Measurements from ENCODE around the gene B3GALT6.
"Not testable (repeated sequence)": the region's sequence is repeated elsewhere in the genome, so short reads cannot be mapped to it uniquely, and the experiment has no call there.

B3GALT6 gene

DNA sequence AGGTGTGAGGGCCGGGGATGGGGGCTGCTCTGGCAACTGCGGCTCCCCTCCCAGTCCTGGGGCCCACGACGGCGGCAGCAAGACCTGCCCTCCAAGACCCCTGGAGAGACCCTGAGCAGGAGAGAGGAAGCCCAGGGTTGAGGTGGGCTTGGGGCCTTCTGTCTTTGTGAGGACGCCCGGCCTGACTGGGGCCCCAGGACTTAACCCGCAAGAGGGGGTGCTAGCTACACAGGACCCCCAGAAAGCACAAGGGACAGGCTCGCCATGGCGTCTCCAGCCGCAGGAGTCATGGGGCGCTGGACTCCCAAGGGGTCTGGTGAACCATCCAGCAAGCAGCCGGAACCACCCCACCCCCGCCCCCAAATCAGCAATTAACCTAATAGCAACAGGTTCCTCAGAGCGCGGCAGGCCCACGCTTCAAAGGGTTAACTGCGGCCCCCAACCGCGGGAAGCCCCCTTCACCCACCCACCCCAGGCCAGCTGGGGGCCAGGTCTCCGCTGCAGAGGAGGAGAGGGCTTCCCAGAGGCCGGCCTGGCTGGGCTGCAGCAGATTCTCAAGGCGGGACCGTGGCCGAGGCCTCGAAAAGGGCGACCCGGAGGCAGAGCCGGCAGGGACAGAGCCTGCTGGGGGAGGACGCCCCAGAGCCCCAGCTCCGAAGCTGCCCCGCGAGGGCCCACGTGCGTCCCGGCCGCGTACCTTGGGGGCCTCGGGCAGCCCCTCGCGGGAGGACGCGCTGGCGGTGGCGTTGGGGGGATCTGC lies 14.0 kb downstream of the B3GALT6 start:
- no peak for DNase-seq

DNA sequence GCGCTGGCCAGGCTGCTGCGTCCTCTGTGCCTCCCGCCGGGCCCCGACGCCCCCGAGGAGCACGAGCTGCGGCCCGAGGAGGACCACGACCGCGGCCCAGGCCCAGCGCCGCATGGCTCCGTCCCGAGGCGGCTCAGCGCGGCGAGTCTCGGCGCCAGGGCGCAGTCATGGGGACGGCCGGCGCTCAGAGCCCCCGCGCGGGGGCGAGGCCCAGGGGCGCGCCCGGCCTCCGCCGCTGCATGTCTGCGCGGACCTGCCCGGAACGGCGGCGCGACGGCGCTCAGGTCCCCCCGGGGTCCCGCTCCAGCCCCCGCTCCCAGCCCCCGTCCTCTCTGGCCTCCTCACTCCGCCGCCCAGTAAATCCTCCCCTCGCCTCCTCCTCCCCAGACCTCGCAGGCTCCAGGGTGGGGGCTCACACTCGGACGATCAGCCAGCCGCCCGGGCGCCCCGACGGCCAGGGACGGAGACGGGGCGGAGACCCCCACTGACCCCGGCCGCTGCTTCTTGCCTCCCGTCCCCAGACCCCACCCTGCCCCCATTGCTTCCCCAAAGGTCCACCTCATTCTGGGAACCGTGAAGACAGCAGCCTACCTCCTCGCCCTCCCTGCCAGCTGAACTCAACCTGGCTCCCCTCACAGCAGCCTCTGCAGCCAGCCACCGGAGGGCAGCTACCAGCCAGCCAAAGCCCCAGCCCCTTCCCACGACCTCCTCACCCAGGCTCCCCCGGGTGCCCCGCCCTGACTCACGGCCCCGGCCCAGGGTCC lies 14.7 kb downstream of the B3GALT6 start, which contains the start of gene C1QTNF12:
Gene C1QTNF12 (minus strand): TSS at position 146 of the 764 bp plus-strand sequence. CDS start 32 bp downstream, at position 114.
- no peak for DNase-seq

DNA sequence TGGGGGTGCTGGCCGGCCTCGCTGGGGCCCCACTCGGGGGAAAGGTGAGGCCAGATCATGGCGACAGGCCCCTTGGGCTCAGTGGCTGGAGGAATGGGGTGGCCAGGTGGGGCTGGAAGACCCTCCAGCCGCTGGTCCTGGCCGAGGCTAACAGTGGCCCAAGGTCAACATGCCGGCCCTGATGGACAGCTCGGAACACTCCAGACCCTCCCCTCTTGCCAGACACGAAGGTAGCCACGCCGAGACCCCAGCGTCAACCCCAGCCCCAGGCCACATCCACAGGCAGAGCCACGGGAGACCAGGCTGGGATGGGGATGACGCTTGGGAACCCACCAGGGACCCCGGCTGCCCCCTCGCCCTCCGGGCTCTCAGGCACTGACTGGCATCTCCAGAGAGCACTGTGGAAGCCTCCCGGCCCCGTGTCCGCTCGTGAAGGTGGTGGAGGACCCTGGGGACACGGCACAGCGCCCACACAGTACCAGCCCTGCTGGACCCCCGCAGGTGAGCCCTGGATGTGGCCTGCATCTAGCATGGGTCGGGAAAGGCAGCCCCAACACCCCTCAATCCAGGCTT lies 15.4 kb downstream of the B3GALT6 start:
- no peak for DNase-seq

DNA sequence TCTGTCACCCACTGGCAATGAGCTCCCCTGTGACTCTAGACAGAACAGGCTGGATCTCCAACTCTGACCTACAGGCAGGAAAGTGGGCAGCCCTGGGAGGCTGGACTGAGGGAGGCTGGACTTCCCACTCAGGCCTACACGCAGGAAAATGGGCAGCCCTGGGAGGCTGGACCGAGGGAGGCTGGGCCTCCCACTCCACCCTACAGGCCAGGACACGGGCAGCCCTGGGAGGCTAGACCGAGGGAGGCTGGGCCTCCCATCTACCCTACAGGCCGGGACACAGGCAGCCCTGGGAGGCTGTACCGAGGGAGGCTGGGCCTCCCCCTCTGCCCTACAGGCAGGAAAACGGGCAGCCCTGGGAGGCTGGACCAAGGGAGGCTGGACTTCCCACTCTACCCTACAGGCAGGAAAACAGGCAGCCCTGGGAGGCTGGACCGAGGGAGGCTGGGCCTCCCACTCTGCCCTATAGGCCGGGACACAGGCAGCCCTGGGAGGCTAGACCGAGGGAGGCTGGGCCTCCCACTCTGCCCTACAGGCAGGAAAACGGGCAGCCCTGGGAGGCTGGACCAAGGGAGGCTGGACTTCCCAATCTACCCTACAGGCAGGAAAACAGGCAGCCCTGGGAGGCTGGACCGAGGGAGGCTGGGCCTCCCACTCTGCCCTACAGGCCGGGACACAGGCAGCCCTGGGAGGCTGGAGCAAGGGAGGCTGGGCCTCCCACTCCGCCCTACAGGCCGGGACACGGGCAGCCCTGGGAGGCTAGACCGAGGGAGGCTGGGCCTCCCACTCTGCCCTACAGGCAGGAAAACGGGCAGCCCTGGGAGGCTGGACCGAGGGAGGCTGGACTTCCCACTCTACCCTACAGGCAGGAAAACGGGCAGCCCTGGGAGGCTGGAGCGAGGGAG lies 16.2 kb downstream of the B3GALT6 start:
- DNase-seq = not testable (repeated sequence)

DNA sequence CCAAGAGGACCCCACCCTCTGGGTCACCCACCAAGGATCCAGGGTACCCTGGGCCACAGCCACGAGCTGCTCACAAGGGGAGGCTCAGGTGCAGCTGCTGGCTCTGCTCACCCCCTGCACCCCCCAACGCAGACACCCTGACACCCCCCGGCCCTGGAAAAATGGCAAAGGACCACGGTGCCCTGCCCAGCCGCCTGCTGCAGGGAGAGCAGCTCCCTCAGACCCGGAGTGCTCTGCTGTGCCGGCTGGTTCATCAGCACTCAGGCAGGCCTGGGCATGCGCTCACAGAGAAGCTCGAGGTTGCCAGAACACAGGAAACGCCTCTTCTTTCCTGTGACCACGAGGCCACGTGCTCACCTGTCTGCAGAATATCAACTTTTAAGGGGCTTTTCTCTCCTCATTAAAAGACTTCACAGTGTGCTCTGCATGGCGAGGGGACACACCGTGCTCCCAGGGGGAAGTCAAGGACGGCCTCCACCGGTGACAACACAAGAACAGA lies 18.8 kb downstream of the B3GALT6 start:
- no peak for DNase-seq

DNA sequence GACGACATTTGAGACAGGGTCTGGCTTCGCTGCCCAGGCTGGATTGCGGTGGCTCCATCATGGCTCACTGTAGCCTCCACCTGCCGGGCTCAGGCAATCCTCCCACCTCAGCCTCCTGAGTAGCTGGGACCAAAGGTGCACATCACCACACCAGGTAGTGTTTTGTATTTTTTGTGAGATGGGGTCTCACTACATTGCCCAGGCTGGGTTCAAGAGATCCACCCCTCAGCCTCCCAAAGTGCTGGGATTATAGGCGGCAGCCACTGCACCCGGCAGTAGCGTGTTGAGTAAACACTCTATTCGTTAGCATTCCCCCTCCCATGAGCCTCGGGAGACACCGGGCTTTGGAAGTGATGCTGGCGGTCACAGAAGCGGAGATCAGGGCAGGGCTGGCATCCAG lies 21.3 kb downstream of the B3GALT6 start:
- no peak for DNase-seq

DNA sequence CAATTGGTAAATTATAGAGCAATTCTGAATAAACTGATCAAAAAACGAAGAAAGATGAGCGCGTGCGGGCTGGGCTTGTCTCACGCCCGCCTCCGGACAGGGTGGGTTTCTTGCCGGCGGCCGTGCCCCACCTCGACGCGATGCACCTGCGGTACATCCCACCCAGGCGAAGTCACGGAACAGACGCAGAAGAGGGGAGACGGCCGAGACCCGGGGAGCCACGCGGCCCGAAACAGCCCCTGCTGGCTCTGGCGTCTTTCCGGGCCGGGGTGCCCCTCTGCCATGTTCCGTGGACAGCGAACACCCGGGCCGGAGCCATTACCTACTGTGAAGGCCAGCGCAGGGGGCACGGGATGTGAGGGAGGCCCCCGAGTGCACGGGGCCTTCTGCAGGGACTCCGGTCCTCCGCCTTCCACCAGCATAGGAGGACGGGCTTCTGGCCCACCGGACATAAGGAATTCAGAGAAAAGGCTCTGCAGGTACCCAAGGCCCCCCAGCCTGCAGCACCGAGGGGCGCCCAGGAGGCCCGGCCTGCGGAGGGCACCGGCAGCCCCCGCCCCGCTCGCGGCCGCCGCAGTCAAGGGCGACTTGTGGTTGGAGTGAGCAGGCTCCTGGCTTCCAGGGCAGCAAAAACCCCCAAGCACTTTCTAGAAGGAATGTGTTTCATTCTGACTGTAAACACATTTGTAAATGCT lies 22.1 kb downstream of the B3GALT6 start:
- DNase-seq = no peak

DNA sequence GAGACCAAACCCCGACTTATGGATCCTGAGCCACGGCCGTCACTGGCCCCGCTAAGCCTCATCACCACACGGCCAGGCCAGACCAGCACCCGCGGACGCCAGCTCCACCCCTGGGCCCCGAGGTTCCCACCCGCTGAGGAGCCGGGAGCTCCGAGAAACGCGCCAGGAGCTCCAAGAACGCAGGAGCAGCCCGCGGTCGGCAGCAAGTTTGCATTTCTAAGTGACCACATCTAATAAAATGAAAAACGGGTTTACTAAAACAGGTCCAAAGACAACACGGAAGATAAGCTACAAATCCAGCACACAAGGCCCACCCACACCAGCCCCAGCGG lies 22.6 kb downstream of the B3GALT6 start:
- no peak for DNase-seq

DNA sequence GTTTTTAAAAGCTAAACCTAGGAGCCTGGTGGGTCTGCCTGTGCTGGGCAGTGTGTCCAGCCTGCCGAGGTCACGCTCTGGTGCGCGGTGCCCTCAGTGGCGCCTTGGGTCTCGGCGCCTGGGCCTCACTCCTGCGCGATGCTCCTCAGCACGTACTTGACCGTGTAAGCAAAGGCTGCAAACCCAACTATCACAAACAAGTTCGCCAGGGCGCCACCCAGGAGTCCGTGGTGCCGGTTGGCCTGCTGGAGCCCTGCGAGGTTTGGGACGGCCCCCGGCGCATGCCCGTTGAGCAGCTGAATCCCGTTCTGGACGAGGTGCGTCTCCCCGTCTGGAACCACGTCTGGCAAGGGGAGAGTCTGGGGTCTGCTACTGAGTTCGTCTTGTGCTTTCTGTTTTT lies 23.0 kb downstream of the B3GALT6 start:
- no peak for DNase-seq

DNA sequence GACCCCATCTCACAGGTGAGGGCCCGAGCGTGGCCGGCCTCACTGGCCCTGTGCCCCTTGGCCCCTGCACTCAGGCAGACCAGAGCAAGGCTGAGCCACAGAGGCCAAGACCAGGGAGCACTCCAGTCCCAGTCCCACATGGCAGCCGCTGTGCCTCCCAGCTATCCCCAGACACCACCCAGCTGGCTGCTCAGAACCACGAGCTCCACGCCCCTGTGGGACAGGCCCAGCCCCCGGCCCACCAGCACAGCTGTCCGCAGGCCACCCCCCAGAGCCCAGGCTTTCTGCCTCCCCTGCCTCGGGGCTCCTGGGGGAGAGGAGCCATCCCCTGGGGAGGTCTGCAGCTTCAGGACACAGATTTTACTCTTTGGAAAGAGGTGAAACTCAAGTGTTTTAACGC lies 23.6 kb downstream of the B3GALT6 start:
- no peak for DNase-seq

DNA sequence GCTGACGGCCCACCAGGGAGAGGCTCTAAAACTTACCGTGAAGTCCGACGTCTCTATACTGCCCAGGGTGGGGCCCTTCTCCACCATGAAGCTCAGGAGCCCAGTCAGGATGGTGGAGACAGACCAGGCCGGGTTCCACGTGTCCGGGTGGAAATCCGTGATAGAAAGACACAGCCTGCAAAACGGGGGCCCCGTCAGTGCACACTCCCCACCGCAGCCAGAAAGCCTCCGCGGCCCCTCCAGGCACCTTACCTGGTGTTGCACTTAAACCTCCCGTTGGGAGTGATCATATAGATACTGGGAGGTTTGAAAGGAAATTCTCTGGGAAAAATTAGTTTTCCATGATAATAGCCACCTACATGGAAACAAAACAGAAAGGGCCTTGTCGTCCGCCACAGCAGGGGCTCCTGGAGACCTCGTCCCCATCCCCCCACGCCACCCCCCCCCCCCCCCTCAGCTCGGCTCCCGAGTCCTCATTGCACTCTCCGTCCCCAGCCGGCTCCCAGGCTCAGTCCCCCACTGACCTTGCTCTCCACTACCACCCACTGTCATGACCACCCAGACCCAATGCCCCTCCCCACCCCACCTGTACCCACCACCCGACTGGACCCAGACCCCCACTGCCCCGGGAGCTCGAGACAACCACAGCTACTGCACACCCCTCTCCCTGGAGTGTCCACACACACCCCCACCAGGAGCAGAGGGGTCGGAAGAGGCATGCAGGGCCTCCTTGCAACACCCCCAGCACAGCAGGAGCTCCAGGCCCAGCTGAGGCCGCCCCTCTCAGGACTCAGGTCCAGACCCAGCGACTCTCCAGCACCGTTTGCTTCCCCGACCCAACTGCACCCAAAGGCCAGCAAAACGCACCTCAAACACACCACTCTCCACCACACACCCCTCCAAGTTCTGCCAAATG lies 25.2 kb downstream of the B3GALT6 start:
- no peak for DNase-seq

DNA sequence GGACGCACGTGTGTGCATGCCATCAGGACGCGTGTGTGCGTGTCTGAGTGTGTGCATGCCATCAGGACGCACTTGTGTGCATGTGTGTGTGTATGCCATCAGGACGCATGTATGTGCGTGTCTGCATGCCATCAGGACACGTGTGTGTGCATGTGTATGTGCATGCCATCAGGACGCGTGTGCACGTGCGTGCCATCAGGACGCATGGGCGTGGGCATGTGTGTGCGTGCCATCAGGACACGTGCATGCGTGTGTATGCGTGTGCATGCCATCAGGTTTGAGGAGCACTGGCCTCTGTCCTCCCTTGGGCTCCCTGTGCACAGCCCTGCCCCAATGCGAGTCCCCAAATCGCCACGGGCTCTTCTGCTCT lies 27.1 kb downstream of the B3GALT6 start:
- no peak for DNase-seq

DNA sequence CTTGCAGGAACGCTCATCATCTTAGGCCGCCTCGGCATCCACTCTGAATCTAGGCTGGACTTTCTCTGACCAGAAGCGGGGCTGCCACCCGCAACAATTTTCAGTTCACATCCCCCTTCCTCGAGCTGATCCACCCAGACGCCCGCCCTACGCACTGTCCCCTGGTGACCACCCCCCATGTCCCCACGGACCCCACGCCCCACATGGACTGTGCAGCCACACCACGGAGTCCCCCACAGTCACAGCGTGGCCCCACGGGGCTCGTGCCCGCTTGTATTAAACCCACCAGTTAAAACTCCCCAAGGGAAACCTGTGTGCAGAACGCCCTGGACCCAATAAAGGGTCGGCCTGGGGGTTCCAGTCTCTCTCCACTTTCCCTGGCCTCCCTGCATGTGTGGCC lies 27.5 kb downstream of the B3GALT6 start:
- no peak for DNase-seq

DNA sequence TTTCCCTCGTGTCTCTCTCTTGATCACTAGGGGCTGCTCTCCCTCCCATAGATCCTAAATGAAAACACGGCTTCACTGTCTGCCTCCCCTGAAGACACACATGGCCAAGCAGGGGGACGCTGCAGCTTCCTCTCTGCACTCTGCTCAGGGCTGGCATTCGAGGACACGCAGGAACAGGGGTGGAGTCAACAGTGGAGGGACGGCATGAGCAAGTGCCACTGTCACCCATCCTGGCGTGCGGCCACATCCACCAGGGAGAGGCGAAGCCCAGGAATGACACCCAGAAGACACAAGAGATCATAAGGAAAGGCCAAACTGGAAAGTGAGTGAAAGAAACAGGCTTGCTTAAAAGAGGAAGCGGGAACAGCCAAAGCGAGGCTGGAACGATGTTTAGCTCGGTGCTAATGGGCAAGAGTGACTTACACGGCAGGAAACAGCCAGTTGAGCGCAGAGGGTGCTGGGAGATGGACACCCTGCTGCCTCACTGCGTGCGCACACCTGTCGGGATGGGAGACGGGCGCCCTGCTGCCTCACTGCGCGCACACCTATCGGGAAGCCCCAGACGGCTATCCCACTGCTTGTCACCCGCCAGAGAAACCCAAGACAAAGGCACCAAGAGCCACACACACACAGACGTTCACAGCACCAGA lies 28.0 kb downstream of the B3GALT6 start:
- no peak for DNase-seq

DNA sequence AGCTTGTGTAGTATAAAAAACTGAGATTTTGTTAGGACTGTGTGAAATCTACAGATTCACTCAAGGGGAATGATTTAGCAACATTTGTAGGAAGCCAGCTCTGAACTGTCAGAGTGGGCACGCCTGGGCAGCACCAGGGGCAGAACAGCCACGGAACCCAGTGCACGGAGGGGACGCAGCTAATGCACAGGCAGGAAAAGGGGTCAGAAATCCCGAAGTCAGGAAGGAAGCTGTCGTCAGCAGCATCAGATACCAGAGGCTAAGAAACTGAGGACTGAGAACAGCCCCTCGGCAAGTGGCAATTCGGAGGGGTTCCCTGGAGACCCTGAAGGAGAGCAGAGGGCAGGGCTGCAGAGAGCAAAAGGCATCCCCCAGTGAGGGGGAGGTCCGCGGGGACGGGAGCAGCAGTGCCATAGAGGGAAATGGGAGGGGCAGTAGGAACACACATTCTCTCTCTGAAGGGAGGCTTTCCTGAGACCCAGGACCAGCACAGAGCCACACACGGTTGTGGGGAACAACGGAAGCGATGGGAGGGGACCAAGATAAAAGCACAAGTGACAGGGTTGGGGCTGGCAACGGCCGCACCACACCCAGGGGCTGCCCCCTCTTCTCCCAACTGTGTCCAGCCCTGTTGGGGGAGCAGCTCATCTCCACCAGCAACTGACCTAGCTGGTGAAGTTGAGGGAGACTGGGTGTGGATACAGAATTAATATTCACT lies 29.0 kb downstream of the B3GALT6 start:
- no peak for DNase-seq

DNA sequence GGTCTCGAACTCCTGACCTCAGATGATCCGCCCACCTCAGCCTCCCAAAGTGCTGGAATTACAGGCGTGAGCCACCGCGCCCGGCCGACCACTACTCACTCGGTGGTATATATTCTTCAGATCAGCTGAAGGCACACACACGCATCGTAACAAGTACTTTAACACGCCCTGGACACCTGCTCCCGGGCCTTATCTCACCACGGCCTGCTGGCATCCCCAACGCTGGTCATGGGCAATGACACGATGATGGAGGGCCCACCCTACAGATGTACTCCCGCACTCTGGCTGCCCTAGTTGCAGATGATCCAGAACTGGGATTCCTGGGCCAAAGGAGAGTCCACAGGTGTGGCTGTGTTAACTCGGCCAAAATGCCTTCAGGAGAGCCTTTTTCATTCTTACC lies 30.0 kb downstream of the B3GALT6 start:
- DNase-seq = no peak

DNA sequence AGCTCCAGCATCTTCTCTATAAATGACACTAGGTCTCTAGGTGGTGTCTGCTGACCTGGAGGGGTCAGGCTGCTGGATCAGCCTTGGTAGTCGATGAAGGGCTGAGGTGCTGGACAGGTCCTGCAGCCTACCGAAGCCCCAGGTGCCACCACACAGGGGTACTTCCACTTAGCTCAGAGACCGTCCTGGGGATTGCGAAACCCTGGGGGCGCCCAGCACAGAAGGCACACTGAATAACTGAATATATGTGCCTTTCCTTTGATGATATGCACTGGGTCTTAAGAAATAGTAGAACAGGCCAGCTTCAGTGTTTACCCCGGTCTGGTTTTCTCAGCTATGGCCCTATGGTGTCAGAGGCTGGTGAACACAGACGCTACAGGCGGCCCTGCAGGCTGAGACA lies 30.7 kb downstream of the B3GALT6 start:
- no peak for DNase-seq

DNA sequence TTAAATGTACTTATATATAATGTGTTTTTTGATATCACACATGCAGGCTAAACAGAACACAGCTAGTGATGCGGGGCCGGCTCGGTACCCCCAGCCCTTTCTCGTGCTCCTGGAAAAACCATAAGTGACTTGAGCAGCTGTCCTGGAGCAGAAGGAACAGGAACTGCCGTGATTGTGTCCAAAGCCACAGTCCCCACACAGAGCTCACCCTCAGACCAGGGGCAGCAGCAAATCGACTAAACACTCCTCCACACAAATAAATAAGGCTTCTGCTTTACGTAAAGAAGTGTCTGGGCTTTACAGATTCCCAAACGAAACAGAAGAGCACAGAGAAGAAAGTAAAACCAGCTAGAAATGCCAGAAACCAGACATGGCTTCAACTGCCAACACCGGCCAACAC lies 32.0 kb downstream of the B3GALT6 start:
- DNase-seq = no peak

DNA sequence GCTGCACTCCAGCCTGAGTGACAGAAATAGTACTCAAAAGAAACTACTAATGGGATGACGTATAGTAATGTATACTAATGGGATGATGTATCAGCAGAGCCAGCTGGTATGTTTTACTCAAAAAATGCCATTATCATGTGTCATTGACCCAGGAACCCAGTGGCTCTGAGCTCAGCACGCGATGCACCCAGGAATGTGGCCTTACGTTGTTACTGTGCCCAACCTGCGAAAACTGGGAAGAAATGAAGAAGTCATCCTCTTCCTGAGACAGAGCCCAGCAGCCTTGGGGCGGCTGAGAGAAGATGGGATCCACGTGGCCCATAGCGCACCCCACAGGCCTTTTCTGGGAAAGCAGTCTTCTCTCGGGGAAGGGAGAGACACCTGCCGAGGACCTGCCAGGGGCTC lies 32.8 kb downstream of the B3GALT6 start:
- DNase-seq = no peak
